ENCODE data around the gene REXO5. TPM values are rescaled to one million over a fixed set of nuclear protein-coding genes. Genes with fewer than 3 reads are reported as not detected.

The REXO5 gene
- polyA plus RNA-seq, 1 experiment = 2.6 TPM

DNA sequence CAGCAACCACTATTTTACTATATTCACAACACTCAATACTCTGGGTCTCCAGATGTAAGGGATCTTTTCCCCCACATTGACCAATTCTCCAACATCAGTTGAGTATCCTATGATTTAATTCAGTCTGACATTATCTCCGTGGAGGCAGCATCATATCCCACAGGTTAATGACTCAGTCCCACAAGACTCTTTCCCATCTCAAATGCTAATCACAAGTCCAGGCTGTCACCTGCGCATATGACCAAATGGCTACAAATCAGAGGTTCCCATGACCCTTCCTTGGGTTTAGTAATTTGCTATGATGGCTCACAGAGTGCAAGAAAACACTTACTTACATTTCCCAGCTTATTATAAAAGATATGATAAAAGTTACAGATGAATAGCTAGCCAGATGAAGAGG, 23.9 kb upstream of the REXO5 start:
- H3K9me3 ChIP-seq (ENCODE audit: control insufficient read depth, insufficient read depth, low read length) = no peaks in the 10 kb centered on the region
- CTCF ChIA-PET = no interaction called here
- no peak overlapping the region for H3K27ac ChIP-seq (ENCODE audit: low read depth, low read length)
- H3K27me3 ChIP-seq (ENCODE audit: control insufficient read depth, insufficient read depth, low read length) = no peaks in the 10 kb centered on the region
- no peak for DNase-seq (ENCODE audit: low read depth, low spot score)
- POLR2A ChIA-PET = no interaction called here
- no peak overlapping the region for H3K4me3 ChIP-seq (ENCODE audit: low read depth, low read length)
- TF ChIP-seq, protein P1, sequence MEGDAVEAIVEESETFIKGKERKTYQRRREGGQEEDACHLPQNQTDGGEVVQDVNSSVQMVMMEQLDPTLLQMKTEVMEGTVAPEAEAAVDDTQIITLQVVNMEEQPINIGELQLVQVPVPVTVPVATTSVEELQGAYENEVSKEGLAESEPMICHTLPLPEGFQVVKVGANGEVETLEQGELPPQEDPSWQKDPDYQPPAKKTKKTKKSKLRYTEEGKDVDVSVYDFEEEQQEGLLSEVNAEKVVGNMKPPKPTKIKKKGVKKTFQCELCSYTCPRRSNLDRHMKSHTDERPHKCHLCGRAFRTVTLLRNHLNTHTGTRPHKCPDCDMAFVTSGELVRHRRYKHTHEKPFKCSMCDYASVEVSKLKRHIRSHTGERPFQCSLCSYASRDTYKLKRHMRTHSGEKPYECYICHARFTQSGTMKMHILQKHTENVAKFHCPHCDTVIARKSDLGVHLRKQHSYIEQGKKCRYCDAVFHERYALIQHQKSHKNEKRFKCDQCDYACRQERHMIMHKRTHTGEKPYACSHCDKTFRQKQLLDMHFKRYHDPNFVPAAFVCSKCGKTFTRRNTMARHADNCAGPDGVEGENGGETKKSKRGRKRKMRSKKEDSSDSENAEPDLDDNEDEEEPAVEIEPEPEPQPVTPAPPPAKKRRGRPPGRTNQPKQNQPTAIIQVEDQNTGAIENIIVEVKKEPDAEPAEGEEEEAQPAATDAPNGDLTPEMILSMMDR (IDR thresholded peaks at IDR 0.05; ENCODE audit: low read depth, low read length) = no peak

DNA sequence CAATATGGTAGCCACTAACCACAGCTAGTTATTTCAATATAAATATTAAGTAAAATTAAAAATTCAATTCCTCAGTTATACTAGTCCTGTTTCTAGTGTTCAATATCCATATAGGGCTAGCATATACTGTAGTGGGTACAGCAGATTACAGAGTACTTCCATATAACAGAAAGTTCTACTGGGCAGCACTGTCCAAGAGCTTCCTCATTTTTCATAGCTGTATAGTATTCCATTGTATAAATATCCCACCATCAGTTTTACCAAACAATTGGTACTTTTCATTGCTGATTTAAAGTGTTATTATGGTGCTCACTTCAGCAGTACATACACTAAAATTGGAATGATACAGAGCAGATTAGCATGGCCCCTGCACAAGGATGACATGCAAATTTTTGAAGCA, 22.1 kb upstream of the REXO5 start:
- ChIA-PET POLR2A (no interaction called here), CTCF (interaction anchor here (1.9 kb wide), 1 partner anchor 9 kb away, joined by 12 read pairs; no protein-coding TSS in a partner anchor)
- Histone ChIP-seq H3K9me3 (ENCODE audit: control insufficient read depth, insufficient read depth, low read length) (no peaks in the 10 kb centered on the region), H3K27ac (ENCODE audit: low read depth, low read length) (no peak overlapping the region), H3K4me3 (ENCODE audit: low read depth, low read length) (no peak overlapping the region), H3K27me3 (ENCODE audit: control insufficient read depth, insufficient read depth, low read length) (no peaks in the 10 kb centered on the region)
- no peak for DNase-seq (ENCODE audit: low read depth, low spot score)
- TF ChIP-seq, protein P1 (IDR thresholded peaks at IDR 0.05; ENCODE audit: low read depth, low read length) = no peak

DNA sequence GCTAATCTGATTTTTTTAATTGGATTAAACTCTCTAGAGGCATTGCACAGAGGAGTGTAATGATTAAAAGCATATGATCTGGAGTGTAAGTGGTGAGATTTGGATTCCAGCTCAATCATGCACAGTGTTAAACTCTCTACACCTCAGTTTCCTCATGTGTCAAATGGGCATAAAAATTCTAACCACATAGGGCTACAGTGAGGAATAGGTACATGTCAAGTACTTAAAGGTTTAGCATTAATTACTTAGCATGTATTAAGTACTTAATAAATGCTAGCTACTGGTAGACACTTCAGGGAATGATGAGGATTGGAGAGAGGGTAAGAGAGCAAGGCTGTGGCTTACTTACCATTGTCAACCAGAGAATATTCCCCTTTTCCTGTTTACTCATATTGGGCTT, 17.2 kb upstream of the REXO5 start:
- Histone ChIP-seq H3K27ac (ENCODE audit: low read depth, low read length) (no peak overlapping the region), H3K4me3 (ENCODE audit: low read depth, low read length) (no peak overlapping the region), H3K27me3 (ENCODE audit: control insufficient read depth, insufficient read depth, low read length) (no peaks in the 10 kb centered on the region), H3K9me3 (ENCODE audit: control insufficient read depth, insufficient read depth, low read length) (no peaks in the 10 kb centered on the region)
- DNase-seq (ENCODE audit: low read depth, low spot score) = no peak
- POLR2A ChIA-PET = no interaction called here
- TF ChIP-seq, protein P1 (IDR thresholded peaks at IDR 0.05; ENCODE audit: low read depth, low read length) = no peak
- CTCF ChIA-PET = interaction anchor here (1.0 kb wide), 1 partner anchor 61 kb away, joined by 3 read pairs; no protein-coding TSS in a partner anchor

DNA sequence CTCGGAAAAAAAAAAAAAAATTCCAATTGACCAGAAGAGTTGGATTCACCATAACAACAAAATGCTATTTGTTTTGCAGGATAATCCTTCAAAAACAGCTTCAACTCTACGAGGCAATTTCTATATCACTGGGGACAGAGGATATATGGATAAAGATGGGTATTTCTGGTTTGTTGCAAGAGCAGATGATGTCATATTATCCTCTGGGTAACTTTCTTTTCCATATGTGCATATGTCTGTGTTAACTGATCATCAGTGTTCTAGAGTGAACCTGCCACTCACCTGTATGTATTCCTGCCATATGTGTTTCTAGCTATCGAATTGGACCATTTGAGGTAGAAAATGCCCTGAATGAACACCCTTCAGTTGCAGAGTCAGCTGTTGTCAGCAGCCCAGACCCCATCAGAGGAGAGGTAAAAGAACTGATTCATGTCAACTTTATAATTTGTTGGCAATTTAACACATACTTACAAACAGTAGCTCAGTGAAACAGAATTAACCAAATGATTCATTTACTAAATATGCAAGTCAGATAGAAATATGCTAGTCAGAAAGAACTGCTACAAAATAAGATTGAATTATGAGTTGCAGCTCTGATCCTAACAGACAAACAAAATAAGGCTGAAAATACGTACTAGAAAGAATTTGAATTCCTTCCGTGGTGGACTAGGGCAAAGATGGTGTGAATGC, 14.3 kb upstream of the REXO5 start:
- CTCF ChIA-PET = interaction anchor here (1.9 kb wide), 1 partner anchor 17 kb away, joined by 4 read pairs; no protein-coding TSS in a partner anchor
- TF ChIP-seq, protein P1 (IDR thresholded peaks at IDR 0.05; ENCODE audit: low read depth, low read length) = no peak
- no peaks in the 10 kb centered on the region for H3K9me3 ChIP-seq (ENCODE audit: control insufficient read depth, insufficient read depth, low read length)
- H3K4me3 ChIP-seq (ENCODE audit: low read depth, low read length) = no peak overlapping the region
- POLR2A ChIA-PET = no interaction called here
- DNase-seq (ENCODE audit: low read depth, low spot score) = no peak
- no peak overlapping the region for H3K27ac ChIP-seq (ENCODE audit: low read depth, low read length)
- H3K27me3 ChIP-seq (ENCODE audit: control insufficient read depth, insufficient read depth, low read length) = no peaks in the 10 kb centered on the region

DNA sequence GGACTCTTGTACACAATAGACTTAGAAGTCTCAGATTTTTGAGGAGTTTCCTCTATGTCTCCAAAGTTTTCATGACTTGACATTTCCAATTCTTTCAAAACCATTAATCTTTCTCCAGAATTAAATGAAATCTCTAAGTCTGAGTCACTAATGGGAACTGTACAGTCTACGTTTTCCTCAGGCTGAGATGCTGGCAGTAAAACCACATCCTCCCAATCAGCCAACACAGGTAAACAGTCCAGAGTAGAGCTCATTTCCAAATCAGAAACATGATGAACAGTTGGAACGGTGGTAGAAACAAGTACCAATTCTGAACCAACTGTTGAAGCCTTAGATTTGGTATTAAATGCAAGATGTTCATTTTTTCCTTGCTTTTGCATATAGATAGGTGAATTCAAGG, 8.0 kb upstream of the REXO5 start:
- Histone ChIP-seq H3K4me3 (ENCODE audit: low read depth, low read length) (no peak overlapping the region), H3K27ac (ENCODE audit: low read depth, low read length) (no peak overlapping the region), H3K9me3 (ENCODE audit: control insufficient read depth, insufficient read depth, low read length) (no peaks in the 10 kb centered on the region), H3K27me3 (ENCODE audit: control insufficient read depth, insufficient read depth, low read length) (no peaks in the 10 kb centered on the region)
- CTCF ChIA-PET = interaction anchor here (0.6 to 2.0 kb wide), 3 partner anchors 11 to 502 kb away, joined by 3 to 8 read pairs (median 7); no protein-coding TSS in a partner anchor
- TF ChIP-seq, protein P1 (IDR thresholded peaks at IDR 0.05; ENCODE audit: low read depth, low read length) = no peak
- POLR2A ChIA-PET = no interaction called here
- DNase-seq (ENCODE audit: low read depth, low spot score) = no peak

Data from AG04450 (cell line).